ENCODE measurements around the gene SLC24A5.

SLC24A5 gene

GRCh38 chr15:48109856-48110531 lies 10.8 kb upstream of the SLC24A5 start:
- no peak for DNase-seq (ENCODE audit: low read depth in 2 of 2, low spot score in 1 of 2)

GRCh38 chr15:48112242-48112641 lies 8.5 kb upstream of the SLC24A5 start:
- no peak for DNase-seq (ENCODE audit: low read depth in 2 of 2, low spot score in 1 of 2)

- DNase-seq (ENCODE audit: low read depth in 2 of 2, low spot score in 1 of 2): no peak
Observed at GRCh38 chr15:48119277-48119676, 1.5 kb upstream of the SLC24A5 start.

- no peak for DNase-seq (ENCODE audit: low read depth in 2 of 2, low spot score in 1 of 2)
Observed at GRCh38 chr15:48121849-48122248, 1.1 kb downstream of the SLC24A5 start.

GRCh38 chr15:48126667-48127355 lies 6.0 kb downstream of the SLC24A5 start:
- DNase-seq (ENCODE audit: low read depth in 2 of 2, low spot score in 1 of 2): no peak

GRCh38 chr15:48131324-48131723 lies 10.5 kb downstream of the SLC24A5 start:
- DNase-seq (ENCODE audit: low read depth in 2 of 2, low spot score in 1 of 2): no peak

GRCh38 chr15:48132874-48133273 lies 12.1 kb downstream of the SLC24A5 start:
- no peak for DNase-seq (ENCODE audit: low read depth in 2 of 2, low spot score in 1 of 2)

- DNase-seq (ENCODE audit: low read depth in 2 of 2, low spot score in 1 of 2): no peak
Observed at GRCh38 chr15:48143856-48144255, 23.1 kb downstream of the SLC24A5 start.

- no peak for DNase-seq (ENCODE audit: low read depth in 2 of 2, low spot score in 1 of 2)
Observed at GRCh38 chr15:48144889-48145288, 24.1 kb downstream of the SLC24A5 start.

GRCh38 chr15:48145923-48146322 lies 25.1 kb downstream of the SLC24A5 start:
- no peak for DNase-seq (ENCODE audit: low read depth in 2 of 2, low spot score in 1 of 2)

- no peak for DNase-seq (ENCODE audit: low read depth in 2 of 2, low spot score in 1 of 2)
Observed at GRCh38 chr15:48147358-48147757, 26.6 kb downstream of the SLC24A5 start.

- no peak for DNase-seq (ENCODE audit: low read depth in 2 of 2, low spot score in 1 of 2)
Observed at GRCh38 chr15:48149858-48150257, 29.1 kb downstream of the SLC24A5 start.

- DNase-seq (ENCODE audit: low read depth in 2 of 2, low spot score in 1 of 2): no peak
Observed at GRCh38 chr15:48153526-48153925, 32.7 kb downstream of the SLC24A5 start.

- DNase-seq (ENCODE audit: low read depth in 2 of 2, low spot score in 1 of 2): no peak
Observed at GRCh38 chr15:48168616-48169015, 47.8 kb downstream of the SLC24A5 start.

GRCh38 chr15:48170981-48171380 lies 50.2 kb downstream of the SLC24A5 start:
- DNase-seq (ENCODE audit: low read depth in 2 of 2, low spot score in 1 of 2): no peak

- DNase-seq (ENCODE audit: low read depth in 2 of 2, low spot score in 1 of 2): no peak
Observed at GRCh38 chr15:48175126-48175525, 54.3 kb downstream of the SLC24A5 start.

GRCh38 chr15:48176112-48176511 lies 55.3 kb downstream of the SLC24A5 start:
- no peak for DNase-seq (ENCODE audit: low read depth in 2 of 2, low spot score in 1 of 2)

- no peak for DNase-seq (ENCODE audit: low read depth in 2 of 2, low spot score in 1 of 2)
Observed at GRCh38 chr15:48176957-48177356, 56.2 kb downstream of the SLC24A5 start.

- DNase-seq (ENCODE audit: low read depth in 2 of 2, low spot score in 1 of 2): no peak
Observed at GRCh38 chr15:48177383-48177765, 56.6 kb downstream of the SLC24A5 start.

GRCh38 chr15:48177766-48178647 lies 57.2 kb downstream of the SLC24A5 start, which contains the start of gene MYEF2:
MYEF2 (minus strand) TSS chr15:48178295; CDS start chr15:48178237, 58 bp downstream.
- DNase-seq (ENCODE audit: low read depth in 2 of 2, low spot score in 1 of 2): peak; percentile 13 to 34

- no peak for DNase-seq (ENCODE audit: low read depth in 2 of 2, low spot score in 1 of 2)
Observed at GRCh38 chr15:48178648-48178931, 57.8 kb downstream of the SLC24A5 start.

- no peak for DNase-seq (ENCODE audit: low read depth in 2 of 2, low spot score in 1 of 2)
Observed at GRCh38 chr15:48182749-48183148, 62.0 kb downstream of the SLC24A5 start.

All from stimulated activated CD8-positive, alpha-beta memory T cell treated with anti-CD3 and anti-CD28 coated beads, Interleukin-4, amount 100 ng/mL, for 1 hour (primary cell).